Astrocyte (in vitro differentiated cells and primary cell): ENCODE data around the gene FSHB. TPM values are rescaled to one million over a fixed set of nuclear protein-coding genes. Genes with fewer than 3 reads are reported as not detected.

Experiments
- DNase-seq: peaks from one replicate; pipeline ENCODE4 v3.0.0-alpha.2; 2010; ENCODE audit warnings: low read depth
- FAIRE-seq: peaks from 2 replicates; lab custom pipeline; 2011; peaks lifted over from hg19 to GRCh38; lab: Jason Lieb, UNC
- H2AFZ ChIP-seq: 2 replicates; pipeline ENCODE4 v1.6.0; 2012; ENCODE audit warnings: low read depth, low read length, inconsistent platforms
- H3K27ac ChIP-seq: 2 replicates; pipeline ENCODE4 v1.5.1; 2011; ENCODE audit warnings: low read depth, low read length, inconsistent platforms
- H3K27me3 ChIP-seq: 2 replicates; pipeline ENCODE4 v1.6.0; 2011; ENCODE audit warnings: low read length, inconsistent platforms; ENCODE audit not compliant: insufficient read depth
- H3K36me3 ChIP-seq: 2 replicates; pipeline ENCODE4 v1.5.1; 2011; ENCODE audit warnings: low read length, inconsistent platforms; ENCODE audit not compliant: insufficient read depth
- H3K4me1 ChIP-seq: 2 replicates; pipeline ENCODE4 v1.5.1; 2011; ENCODE audit warnings: low read length, inconsistent platforms; ENCODE audit not compliant: insufficient read depth
- H3K4me2 ChIP-seq: 2 replicates; pipeline ENCODE4 v1.6.0; 2012; ENCODE audit warnings: low read length, inconsistent platforms
- H3K4me3 ChIP-seq: 2 replicates; pipeline ENCODE4 v1.5.1; 2011; ENCODE audit warnings: low read depth, mild to moderate bottlenecking, low read length, inconsistent platforms; ENCODE audit not compliant: insufficient read depth
- H3K79me2 ChIP-seq: 2 replicates; pipeline ENCODE4 v1.6.0; 2012; ENCODE audit warnings: mild to moderate bottlenecking, low read length, inconsistent platforms; ENCODE audit not compliant: insufficient read depth
- H3K9ac ChIP-seq: 2 replicates; pipeline ENCODE4 v1.6.0; 2012; ENCODE audit warnings: mild to moderate bottlenecking, low read length, inconsistent platforms
- H3K9me3 ChIP-seq: 2 replicates; pipeline ENCODE4 v1.5.1; 2012; ENCODE audit warnings: low read depth, mild to moderate bottlenecking, low read length, inconsistent platforms; ENCODE audit not compliant: insufficient read depth
- H4K20me1 ChIP-seq: 2 replicates; pipeline ENCODE4 v1.6.0; 2012; ENCODE audit warnings: low read length, inconsistent platforms; ENCODE audit not compliant: insufficient read depth
- H3K27ac Mint-ChIP-seq: one replicate; pipeline ENCODE4 v1.8.0; 2021; ENCODE audit warnings: mild to moderate bottlenecking, mixed read lengths; ENCODE audit not compliant: unreplicated experiment
- H3K27me3 Mint-ChIP-seq: one replicate; pipeline ENCODE4 v1.8.0; 2021; ENCODE audit warnings: low read depth, mixed read lengths; ENCODE audit not compliant: unreplicated experiment
- H3K36me3 Mint-ChIP-seq: one replicate; pipeline ENCODE4 v1.8.0; 2021; ENCODE audit warnings: low read depth, mixed read lengths; ENCODE audit not compliant: unreplicated experiment
- H3K4me1 Mint-ChIP-seq: one replicate; pipeline ENCODE4 v1.8.0; 2021; ENCODE audit warnings: low read depth, mixed read lengths; ENCODE audit not compliant: unreplicated experiment
- H3K4me3 Mint-ChIP-seq: one replicate; pipeline ENCODE4 v1.8.0; 2021; ENCODE audit warnings: mild to moderate bottlenecking, moderate library complexity, mixed read lengths; ENCODE audit not compliant: unreplicated experiment
- H3K9me3 Mint-ChIP-seq: one replicate; pipeline ENCODE4 v1.8.0; 2021; ENCODE audit warnings: mild to moderate bottlenecking, mixed read lengths; ENCODE audit not compliant: unreplicated experiment
- EZH2 ChIP-seq: IDR thresholded peaks from 2 replicates; pipeline ENCODE4 v1.6.1; 2012; ENCODE audit warnings: mild to moderate bottlenecking, low read length, inconsistent platforms; ENCODE audit not compliant: insufficient read depth
- total RNA-seq: library from RNA; stranded (reverse); gene quantifications from 2 replicates; pipeline ENCODE4 v1.2.1, GENCODE V29; 2021
- TF ChIP-seq, protein P1 (sequence below): IDR thresholded peaks from 2 replicates; pipeline ENCODE4 v1.5.1; 2011; ENCODE audit warnings: low read depth, mild to moderate bottlenecking, inconsistent platforms, low read length, moderate library complexity; ENCODE audit not compliant: insufficient read depth

FSHB gene
- total RNA-seq, 1 donor from 2014 or later: not detected

DNA sequence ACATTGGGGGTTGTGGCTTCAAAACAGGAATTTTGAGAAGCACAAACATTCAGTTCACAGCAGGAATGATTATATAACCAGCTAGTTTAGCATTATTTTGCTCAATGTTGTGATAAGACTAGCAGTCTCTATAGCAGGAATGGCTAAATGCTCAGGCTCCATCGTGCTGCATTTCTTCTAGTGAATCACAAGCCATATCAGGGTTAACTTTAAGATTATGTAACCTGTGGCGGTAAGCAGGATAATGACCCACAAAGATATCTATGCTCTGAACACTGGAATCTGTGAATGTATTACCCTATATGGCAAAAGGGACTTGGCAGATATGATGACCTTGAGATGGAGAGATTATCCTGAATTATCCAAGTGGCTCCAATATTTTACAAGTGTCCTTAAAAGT lies 14.8 kb downstream of the FSHB start:
- peak overlapping the region; percentile 31 for H3K4me2 ChIP-seq
- peaks cover 19% of the 10 kb centered on the region for H3K4me1 ChIP-seq
- DNase-seq: peak; percentile 35
- no peaks in the 10 kb centered on the region for H3K9me3 ChIP-seq
- H3K27me3 Mint-ChIP-seq: no peaks in the 10 kb centered on the region
- H4K20me1 ChIP-seq: no peaks in the 10 kb centered on the region
- peaks cover 19% of the 10 kb centered on the region for H3K4me1 Mint-ChIP-seq
- no peaks in the 10 kb centered on the region for H3K36me3 ChIP-seq
- H3K4me3 ChIP-seq: no peak overlapping the region
- no peak for FAIRE-seq
- H3K4me3 Mint-ChIP-seq: no peak overlapping the region
- TF ChIP-seq, protein P1, sequence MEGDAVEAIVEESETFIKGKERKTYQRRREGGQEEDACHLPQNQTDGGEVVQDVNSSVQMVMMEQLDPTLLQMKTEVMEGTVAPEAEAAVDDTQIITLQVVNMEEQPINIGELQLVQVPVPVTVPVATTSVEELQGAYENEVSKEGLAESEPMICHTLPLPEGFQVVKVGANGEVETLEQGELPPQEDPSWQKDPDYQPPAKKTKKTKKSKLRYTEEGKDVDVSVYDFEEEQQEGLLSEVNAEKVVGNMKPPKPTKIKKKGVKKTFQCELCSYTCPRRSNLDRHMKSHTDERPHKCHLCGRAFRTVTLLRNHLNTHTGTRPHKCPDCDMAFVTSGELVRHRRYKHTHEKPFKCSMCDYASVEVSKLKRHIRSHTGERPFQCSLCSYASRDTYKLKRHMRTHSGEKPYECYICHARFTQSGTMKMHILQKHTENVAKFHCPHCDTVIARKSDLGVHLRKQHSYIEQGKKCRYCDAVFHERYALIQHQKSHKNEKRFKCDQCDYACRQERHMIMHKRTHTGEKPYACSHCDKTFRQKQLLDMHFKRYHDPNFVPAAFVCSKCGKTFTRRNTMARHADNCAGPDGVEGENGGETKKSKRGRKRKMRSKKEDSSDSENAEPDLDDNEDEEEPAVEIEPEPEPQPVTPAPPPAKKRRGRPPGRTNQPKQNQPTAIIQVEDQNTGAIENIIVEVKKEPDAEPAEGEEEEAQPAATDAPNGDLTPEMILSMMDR: no peak
- TF ChIP-seq EZH2: no peak
- no peaks in the 10 kb centered on the region for H3K36me3 Mint-ChIP-seq
- no peak overlapping the region for H2AFZ ChIP-seq
- no peaks in the 10 kb centered on the region for H3K27me3 ChIP-seq
- no peaks in the 10 kb centered on the region for H3K9me3 Mint-ChIP-seq
- H3K9ac ChIP-seq: no peak overlapping the region
- no peak overlapping the region for H3K27ac Mint-ChIP-seq
- H3K79me2 ChIP-seq: no peaks in the 10 kb centered on the region
- peak overlapping the region; percentile 42 for H3K27ac ChIP-seq

DNA sequence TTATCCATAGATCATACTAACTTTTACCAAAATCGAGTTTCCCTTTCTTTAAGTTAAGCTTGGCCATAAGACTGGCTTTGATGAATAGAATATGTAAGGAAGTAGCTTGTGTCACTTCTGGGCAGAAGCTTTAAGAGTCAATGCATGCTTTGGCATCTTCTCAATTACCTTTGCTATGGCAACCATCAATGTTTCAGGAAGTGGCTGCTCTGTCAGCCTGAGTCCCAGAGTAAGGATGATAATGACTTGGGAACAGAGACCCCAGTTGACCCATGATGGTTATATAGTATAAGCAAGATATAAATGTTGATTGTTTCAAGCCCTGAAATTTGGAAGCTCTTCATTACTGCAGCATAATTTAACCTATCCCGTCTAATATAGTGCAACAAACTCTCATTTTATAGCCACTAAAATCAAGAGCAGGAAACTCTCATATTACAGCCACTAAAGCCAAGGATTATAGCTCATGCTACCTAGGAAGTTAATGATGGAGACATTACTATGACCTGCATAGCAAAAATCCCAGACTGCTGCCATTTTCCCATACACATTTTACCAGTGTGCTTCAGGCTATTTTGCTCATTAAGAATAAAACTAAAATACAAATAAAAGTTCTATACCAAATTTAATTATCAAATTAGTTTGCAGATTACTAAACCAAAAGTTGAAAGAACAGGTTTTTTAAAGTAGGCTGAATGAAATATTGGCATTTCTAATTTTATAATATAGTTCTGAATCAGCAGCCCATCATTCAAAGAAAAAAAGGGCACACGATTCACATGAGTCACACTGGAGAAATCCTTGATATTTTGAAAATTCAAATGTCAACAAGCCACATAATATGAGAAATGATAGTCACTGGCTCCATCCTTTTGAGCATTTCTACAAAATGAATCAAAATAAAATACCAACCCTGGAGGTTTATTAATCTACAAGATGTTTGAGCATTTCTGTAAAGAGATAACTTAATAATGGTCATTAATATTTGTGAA lies 23.8 kb downstream of the FSHB start:
- Histone ChIP-seq H3K79me2 (no peaks in the 10 kb centered on the region), H3K4me2 (peak overlapping the region; percentile 22), H3K36me3 (no peaks in the 10 kb centered on the region), H4K20me1 (no peaks in the 10 kb centered on the region), H3K27ac (no peak overlapping the region), H3K9ac (no peak overlapping the region), H3K27me3 (no peaks in the 10 kb centered on the region), H3K4me1 (peaks cover 11% of the 10 kb centered on the region), H3K4me3 (no peak overlapping the region), H3K9me3 (no peaks in the 10 kb centered on the region), H2AFZ (no peak overlapping the region)
- TF ChIP-seq EZH2: no peak
- TF ChIP-seq, protein P1: no peak
- peaks cover 6% of the 10 kb centered on the region for H3K9me3 Mint-ChIP-seq
- H3K27ac Mint-ChIP-seq: peak overlapping the region; percentile 21
- H3K4me3 Mint-ChIP-seq: no peak overlapping the region
- DNase-seq (peak; percentile 14), FAIRE-seq (no peak)
- H3K4me1 Mint-ChIP-seq: peaks cover 16% of the 10 kb centered on the region
- no peaks in the 10 kb centered on the region for H3K36me3 Mint-ChIP-seq
- no peaks in the 10 kb centered on the region for H3K27me3 Mint-ChIP-seq

DNA sequence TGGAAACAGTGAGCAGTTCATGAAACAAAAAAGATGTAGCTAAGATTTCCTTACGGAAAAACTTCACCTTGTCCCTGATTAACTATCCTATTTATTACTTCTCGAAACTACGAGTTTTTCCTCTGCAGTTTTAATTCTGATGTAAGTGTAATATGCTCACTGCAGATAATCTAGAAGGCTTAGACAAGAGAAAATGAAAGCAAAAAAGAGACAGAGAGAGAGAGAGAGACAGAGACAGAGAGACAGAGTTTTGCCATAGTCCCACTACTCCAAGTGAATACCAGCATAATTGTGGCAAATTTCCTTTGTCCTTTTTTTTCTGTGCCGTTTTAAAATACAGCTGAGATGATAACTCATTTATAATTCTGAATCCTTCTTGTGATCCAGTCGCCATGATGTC lies 24.8 kb downstream of the FSHB start:
- peaks cover 16% of the 10 kb centered on the region for H3K4me1 Mint-ChIP-seq

More for the DNA sequence above, 24.8 kb downstream of the FSHB start:
- TF ChIP-seq, protein P1: no peak
- TF ChIP-seq EZH2: no peak
- H3K36me3 Mint-ChIP-seq: no peaks in the 10 kb centered on the region
- H3K27ac ChIP-seq: no peak overlapping the region
- no peak overlapping the region for H3K27ac Mint-ChIP-seq
- peaks cover 11% of the 10 kb centered on the region for H3K4me1 ChIP-seq
- H3K9ac ChIP-seq: no peak overlapping the region
- peak overlapping the region; percentile 22 for H3K4me2 ChIP-seq
- H4K20me1 ChIP-seq: no peaks in the 10 kb centered on the region
- H3K4me3 ChIP-seq: no peak overlapping the region
- H3K27me3 ChIP-seq: no peaks in the 10 kb centered on the region
- DNase-seq: no peak
- no peaks in the 10 kb centered on the region for H3K79me2 ChIP-seq
- peaks cover 6% of the 10 kb centered on the region for H3K9me3 Mint-ChIP-seq
- H3K36me3 ChIP-seq: no peaks in the 10 kb centered on the region
- no peaks in the 10 kb centered on the region for H3K27me3 Mint-ChIP-seq
- H2AFZ ChIP-seq: no peak overlapping the region
- no peak overlapping the region for H3K4me3 Mint-ChIP-seq
- no peak for FAIRE-seq
- no peaks in the 10 kb centered on the region for H3K9me3 ChIP-seq
